T-helper 2 cell treated with Interferon-gamma antibody and Interleukin-4, amounts not matched to agents 5 μg/mL and 100 μg/mL, for 36 hours (primary cell): ENCODE measurements around the gene SPTLC3.

ENCODE experiments used
- DNase-seq: peaks from one replicate; pipeline ENCODE4 v3.0.0; 2021; ENCODE audit warnings: low spot score
- H3K27ac Mint-ChIP-seq: one replicate; pipeline ENCODE4 v1.8.0; 2021; ENCODE audit warnings: mild to moderate bottlenecking, mixed read lengths
- H3K27me3 Mint-ChIP-seq: one replicate; pipeline ENCODE4 v1.8.0; 2021; ENCODE audit warnings: low read depth, mixed read lengths
- H3K36me3 Mint-ChIP-seq: one replicate; pipeline ENCODE4 v1.8.0; 2021; ENCODE audit warnings: low read depth, mixed read lengths
- H3K4me1 Mint-ChIP-seq: one replicate; pipeline ENCODE4 v1.8.0; 2021; ENCODE audit warnings: low read depth, mixed read lengths
- H3K4me3 Mint-ChIP-seq: one replicate; pipeline ENCODE4 v1.8.0; 2022; ENCODE audit warnings: mild to moderate bottlenecking, moderate library complexity, mixed read lengths
- H3K9me3 Mint-ChIP-seq: one replicate; pipeline ENCODE4 v1.8.0; 2021; ENCODE audit warnings: mixed read lengths

The SPTLC3 gene

GRCh38 chr20:13105039-13105438, 96.3 kb downstream of the SPTLC3 start:
- H3K27ac Mint-ChIP-seq = no peak overlapping the region
- no peaks in the 10 kb centered on the region for H3K36me3 Mint-ChIP-seq
- no peaks in the 10 kb centered on the region for H3K4me1 Mint-ChIP-seq
- H3K4me3 Mint-ChIP-seq = no peak overlapping the region
- no peaks in the 10 kb centered on the region for H3K9me3 Mint-ChIP-seq
- H3K27me3 Mint-ChIP-seq = peaks cover 9% of the 10 kb centered on the region
- DNase-seq = no peak

- DNase-seq = no peak
Measured at GRCh38 chr20:13105864-13106457, 97.2 kb downstream of the SPTLC3 start.

DNA sequence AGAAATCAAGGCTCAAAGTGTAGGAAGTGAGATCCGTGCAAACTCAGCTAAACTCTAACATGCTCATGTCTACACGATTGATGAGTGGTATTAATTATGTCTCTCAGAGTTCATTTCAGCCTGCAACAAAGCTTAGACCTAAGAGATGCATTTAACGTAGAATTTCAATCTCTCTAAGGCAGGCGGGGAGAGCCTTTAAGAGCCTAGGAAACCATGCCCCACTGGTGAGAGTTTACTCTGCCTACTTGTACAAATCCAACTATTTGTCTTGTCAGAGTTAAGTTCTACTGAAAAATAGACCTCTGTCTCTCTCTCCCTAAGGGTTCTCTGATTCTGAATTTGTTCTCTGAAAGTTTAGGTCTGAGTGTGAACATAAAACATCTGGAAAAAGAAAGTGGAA, 100.9 kb downstream of the SPTLC3 start:
- H3K27me3 Mint-ChIP-seq = peaks cover 5% of the 10 kb centered on the region
- H3K4me1 Mint-ChIP-seq = no peaks in the 10 kb centered on the region
- H3K4me3 Mint-ChIP-seq = no peak overlapping the region
- H3K36me3 Mint-ChIP-seq = no peaks in the 10 kb centered on the region
- H3K9me3 Mint-ChIP-seq = no peaks in the 10 kb centered on the region
- H3K27ac Mint-ChIP-seq = no peak overlapping the region
- no peak for DNase-seq

More at GRCh38 chr20:13105864-13106457, 97.2 kb downstream of the SPTLC3 start:
- Mint-ChIP-seq H3K36me3 (no peaks in the 10 kb centered on the region), H3K4me1 (no peaks in the 10 kb centered on the region), H3K27ac (no peak overlapping the region), H3K27me3 (peaks cover 9% of the 10 kb centered on the region), H3K4me3 (no peak overlapping the region), H3K9me3 (no peaks in the 10 kb centered on the region)

GRCh38 chr20:13110796-13111195, 102.0 kb downstream of the SPTLC3 start:
- H3K36me3 Mint-ChIP-seq = no peaks in the 10 kb centered on the region
- no peaks in the 10 kb centered on the region for H3K4me1 Mint-ChIP-seq
- H3K9me3 Mint-ChIP-seq = no peaks in the 10 kb centered on the region
- H3K4me3 Mint-ChIP-seq = no peak overlapping the region
- no peak overlapping the region for H3K27ac Mint-ChIP-seq
- H3K27me3 Mint-ChIP-seq = peaks cover 5% of the 10 kb centered on the region
- DNase-seq = no peak

DNA sequence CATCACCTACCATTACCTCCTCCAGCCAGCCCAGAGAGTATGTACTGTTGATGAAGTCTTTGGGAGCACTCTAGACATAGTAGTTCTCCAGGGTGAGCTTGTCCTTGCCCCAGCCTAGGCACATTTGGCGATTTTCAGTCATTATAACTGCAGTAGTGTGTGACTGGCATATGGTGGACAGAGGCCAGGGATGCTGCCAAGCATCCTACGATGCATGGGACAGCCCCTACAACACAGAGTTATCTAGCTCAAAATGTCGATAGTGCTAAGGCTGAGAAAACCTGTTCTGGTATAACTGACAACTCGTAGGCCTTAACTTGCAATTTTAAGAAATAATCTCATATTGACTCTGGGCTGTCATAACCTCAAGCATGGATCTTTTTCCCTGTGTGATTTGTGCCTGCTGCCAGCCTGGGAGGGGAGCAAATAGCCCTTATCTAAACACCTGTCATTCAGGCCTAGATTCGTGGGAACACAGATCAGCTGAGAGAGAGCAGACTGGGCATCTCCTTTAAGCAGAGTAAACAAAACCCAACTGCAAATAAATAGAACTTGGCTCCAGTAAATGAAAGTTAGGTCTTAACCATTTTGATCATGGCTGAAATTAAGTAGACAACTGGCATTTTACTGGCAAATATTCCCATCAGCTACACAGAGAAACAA, 102.6 kb downstream of the SPTLC3 start:
- Mint-ChIP-seq H3K9me3 (no peaks in the 10 kb centered on the region), H3K4me1 (no peaks in the 10 kb centered on the region), H3K27ac (no peak overlapping the region), H3K36me3 (no peaks in the 10 kb centered on the region), H3K27me3 (peaks cover 3% of the 10 kb centered on the region), H3K4me3 (no peak overlapping the region)
- DNase-seq = no peak

DNA sequence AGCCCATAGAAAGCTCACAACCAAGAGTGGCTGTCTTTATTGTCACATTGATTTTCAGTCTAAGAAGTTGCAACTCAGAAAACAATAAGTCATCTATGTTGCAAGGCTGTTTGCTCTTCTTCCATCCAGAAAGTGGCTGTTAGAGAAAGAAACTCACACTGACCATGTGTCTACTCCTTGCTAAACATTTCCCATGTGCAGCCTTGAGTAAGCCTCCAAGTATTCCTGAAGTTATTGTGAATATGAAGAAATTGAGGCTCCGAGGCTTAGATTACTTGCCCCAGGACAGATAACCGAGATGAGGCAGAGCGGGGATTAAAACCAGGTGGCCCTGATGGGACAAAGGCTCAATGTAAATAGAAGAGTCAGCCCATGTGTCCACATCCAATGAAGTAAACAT, 105.0 kb downstream of the SPTLC3 start:
- Mint-ChIP-seq H3K27ac (no peak overlapping the region), H3K9me3 (no peaks in the 10 kb centered on the region), H3K27me3 (no peaks in the 10 kb centered on the region), H3K36me3 (no peaks in the 10 kb centered on the region), H3K4me1 (no peaks in the 10 kb centered on the region), H3K4me3 (no peak overlapping the region)
- no peak for DNase-seq

DNA sequence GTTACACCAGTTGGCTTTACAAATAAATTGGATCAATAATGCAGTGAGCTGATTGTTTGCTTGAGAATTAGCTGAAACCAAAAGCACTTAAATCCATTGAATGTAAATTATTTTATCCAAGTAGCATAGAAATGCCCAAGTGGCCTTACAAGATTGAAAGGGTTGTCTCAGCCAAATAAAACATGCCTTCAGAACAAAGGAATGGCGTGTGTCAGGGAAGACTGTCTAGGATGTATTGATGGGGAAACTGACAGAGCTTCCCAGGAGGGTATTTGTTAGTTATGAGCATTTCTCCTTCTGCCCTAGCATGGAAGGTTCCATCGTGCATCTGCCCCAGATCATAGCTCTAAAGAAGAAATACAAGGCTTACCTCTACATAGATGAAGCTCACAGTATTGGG, 108.4 kb downstream of the SPTLC3 start:
- no peaks in the 10 kb centered on the region for H3K27me3 Mint-ChIP-seq

DNA sequence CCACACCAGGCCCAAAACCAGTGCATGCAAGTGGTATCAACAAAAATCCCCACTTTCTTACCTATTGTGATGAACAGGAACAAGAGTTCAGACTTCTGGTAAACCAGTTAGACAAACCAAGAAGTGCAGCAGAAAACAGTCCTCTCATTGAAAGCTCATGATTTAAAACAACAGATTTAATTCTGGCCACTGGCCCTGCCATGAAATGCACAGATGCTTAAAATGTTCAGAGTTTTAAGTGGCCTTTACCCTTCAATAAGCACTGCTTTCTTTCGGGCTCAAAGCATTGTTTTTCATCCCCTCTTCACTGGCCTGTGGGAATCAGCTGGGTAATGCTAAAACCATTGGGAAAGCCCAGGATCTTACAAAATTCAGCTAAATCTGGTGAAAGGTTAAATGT, 109.9 kb downstream of the SPTLC3 start:
- no peak overlapping the region for H3K27ac Mint-ChIP-seq
- H3K27me3 Mint-ChIP-seq = no peaks in the 10 kb centered on the region
- no peak overlapping the region for H3K4me3 Mint-ChIP-seq
- DNase-seq = no peak
- H3K9me3 Mint-ChIP-seq = no peaks in the 10 kb centered on the region
- no peaks in the 10 kb centered on the region for H3K36me3 Mint-ChIP-seq
- no peaks in the 10 kb centered on the region for H3K4me1 Mint-ChIP-seq

More for the DNA sequence above, 108.4 kb downstream of the SPTLC3 start:
- no peaks in the 10 kb centered on the region for H3K36me3 Mint-ChIP-seq
- no peaks in the 10 kb centered on the region for H3K4me1 Mint-ChIP-seq
- no peak overlapping the region for H3K27ac Mint-ChIP-seq
- no peak for DNase-seq
- no peak overlapping the region for H3K4me3 Mint-ChIP-seq
- no peaks in the 10 kb centered on the region for H3K9me3 Mint-ChIP-seq

GRCh38 chr20:13119583-13119982, 110.8 kb downstream of the SPTLC3 start:
- Mint-ChIP-seq H3K4me1 (no peaks in the 10 kb centered on the region), H3K9me3 (no peaks in the 10 kb centered on the region), H3K4me3 (no peak overlapping the region), H3K27ac (no peak overlapping the region), H3K36me3 (no peaks in the 10 kb centered on the region), H3K27me3 (no peaks in the 10 kb centered on the region)
- DNase-seq = peak; percentile 21

GRCh38 chr20:13120471-13120870, 111.7 kb downstream of the SPTLC3 start:
- H3K27ac Mint-ChIP-seq = no peak overlapping the region
- H3K4me3 Mint-ChIP-seq = no peak overlapping the region
- DNase-seq = no peak
- no peaks in the 10 kb centered on the region for H3K27me3 Mint-ChIP-seq
- no peaks in the 10 kb centered on the region for H3K4me1 Mint-ChIP-seq
- H3K9me3 Mint-ChIP-seq = no peaks in the 10 kb centered on the region
- no peaks in the 10 kb centered on the region for H3K36me3 Mint-ChIP-seq

GRCh38 chr20:13121840-13122515, 113.2 kb downstream of the SPTLC3 start:
- Mint-ChIP-seq H3K27ac (no peak overlapping the region), H3K36me3 (no peaks in the 10 kb centered on the region), H3K9me3 (no peaks in the 10 kb centered on the region), H3K27me3 (no peaks in the 10 kb centered on the region), H3K4me1 (no peaks in the 10 kb centered on the region), H3K4me3 (no peak overlapping the region)
- DNase-seq = no peak

DNA sequence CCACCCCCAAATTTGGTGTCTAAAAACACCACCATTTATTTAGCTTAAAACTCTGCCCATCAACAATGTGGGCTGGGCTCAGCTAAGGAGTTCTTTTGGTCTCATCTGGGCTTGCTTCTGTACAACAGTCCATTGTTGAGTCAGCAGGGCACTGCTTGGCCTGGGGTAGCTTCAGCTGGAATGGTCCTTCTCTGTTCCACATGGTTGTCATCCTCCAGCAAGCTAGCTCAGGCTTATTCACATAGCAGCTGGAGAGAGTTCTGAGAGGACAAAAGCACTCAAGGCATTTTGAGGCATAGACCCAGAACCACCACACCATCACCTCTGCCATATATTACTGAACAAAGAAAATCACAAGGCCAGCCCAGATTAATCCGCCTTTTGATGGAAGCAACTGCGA, 116.7 kb downstream of the SPTLC3 start:
- no peak overlapping the region for H3K27ac Mint-ChIP-seq
- no peaks in the 10 kb centered on the region for H3K4me1 Mint-ChIP-seq
- no peaks in the 10 kb centered on the region for H3K27me3 Mint-ChIP-seq
- no peaks in the 10 kb centered on the region for H3K36me3 Mint-ChIP-seq
- no peak overlapping the region for H3K4me3 Mint-ChIP-seq
- no peak for DNase-seq
- no peaks in the 10 kb centered on the region for H3K9me3 Mint-ChIP-seq

GRCh38 chr20:13128173-13128572, 119.4 kb downstream of the SPTLC3 start:
- DNase-seq = no peak
- H3K4me1 Mint-ChIP-seq = no peaks in the 10 kb centered on the region
- H3K9me3 Mint-ChIP-seq = no peaks in the 10 kb centered on the region
- no peaks in the 10 kb centered on the region for H3K36me3 Mint-ChIP-seq
- no peaks in the 10 kb centered on the region for H3K27me3 Mint-ChIP-seq
- no peak overlapping the region for H3K27ac Mint-ChIP-seq
- no peak overlapping the region for H3K4me3 Mint-ChIP-seq

GRCh38 chr20:13130061-13130706, 121.4 kb downstream of the SPTLC3 start:
- H3K27me3 Mint-ChIP-seq = no peaks in the 10 kb centered on the region
- H3K36me3 Mint-ChIP-seq = no peaks in the 10 kb centered on the region
- H3K4me3 Mint-ChIP-seq = no peak overlapping the region

More at GRCh38 chr20:13130061-13130706, 121.4 kb downstream of the SPTLC3 start:
- DNase-seq = no peak
- Mint-ChIP-seq H3K9me3 (no peaks in the 10 kb centered on the region), H3K27ac (no peak overlapping the region), H3K4me1 (no peaks in the 10 kb centered on the region)
